Loucy (cell line): ENCODE data around the gene EML1.

Experiments used
- CTCF ChIP-seq: fragments of 200-600 bp; sonication (generic); conservative IDR thresholded peaks from 2 replicates; pipeline ENCODE4 v1.5.1; 2014; ENCODE audit warnings: mild to moderate bottlenecking, antibody characterized with exemption, low read length
- EZH2phosphoT487 ChIP-seq: fragments of 200-600 bp; IDR thresholded peaks from 2 replicates; pipeline ENCODE4 v1.6.1; 2018; ENCODE audit warnings: antibody characterized with exemption, mild to moderate bottlenecking, moderate library complexity, borderline replicate concordance

DNA sequence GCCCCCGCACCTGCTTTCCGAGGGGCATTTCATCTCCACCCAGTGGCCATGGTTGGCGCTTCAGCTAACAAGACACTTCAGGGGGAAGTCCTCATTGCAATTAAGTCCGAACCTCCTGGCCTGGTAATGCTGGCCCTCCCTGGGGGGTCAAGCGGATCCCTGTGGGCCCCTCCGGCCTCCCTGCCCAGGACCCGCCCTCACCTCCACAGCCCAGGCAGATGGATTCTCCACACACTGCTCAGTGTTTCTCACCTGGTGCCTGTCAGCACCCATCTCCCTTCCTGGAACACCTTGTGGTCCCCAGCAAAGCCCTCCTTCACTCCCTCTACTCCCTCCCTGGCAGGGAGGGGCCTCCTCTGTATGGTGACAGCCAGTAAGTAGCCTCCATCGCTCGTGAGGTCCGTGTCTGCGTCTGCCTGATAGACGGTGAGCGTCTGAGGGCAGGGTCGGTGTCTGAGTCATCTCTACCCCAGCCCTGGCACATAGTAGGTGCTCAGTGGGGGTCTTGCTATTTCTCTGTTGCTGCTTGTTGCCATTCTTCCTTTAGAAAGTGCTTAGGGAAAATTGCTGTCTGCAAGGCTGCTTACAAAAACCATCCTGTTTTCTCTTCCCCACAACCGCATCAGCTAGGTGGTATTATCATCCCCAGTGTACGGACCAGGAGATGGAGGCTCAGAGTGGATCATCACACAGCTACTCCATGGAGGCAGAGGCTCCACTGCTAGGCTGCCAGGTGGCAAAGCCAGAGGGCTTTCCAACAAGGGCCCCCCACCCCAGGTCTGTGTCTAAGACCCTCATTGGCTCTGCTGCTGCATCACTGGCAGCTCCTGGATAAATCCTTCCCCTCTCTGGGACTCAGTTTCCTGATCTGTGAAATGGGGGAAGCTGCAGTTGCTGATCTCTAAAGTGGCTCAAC, 39.7 kb upstream of the EML1 start:
- peak; percentile 18 for TF ChIP-seq CTCF
- TF ChIP-seq EZH2phosphoT487, result no peak
